Ovary (tissue), 3 donors: Measurements from ENCODE around the gene GDAP2.

ENCODE experiments used
- CTCF ChIP-seq, 3 donors: fragments of 450-650 bp in 2 of 3; fragments of 200-600 bp in 1 of 3; IDR thresholded peaks; one replicate each; pipeline versions ENCODE4 v1.5.1 to v1.8.0; 2016 to 2022; ENCODE audit warnings: antibody characterized with exemption in 3 of 3, mild to moderate bottlenecking in 1 of 3
- POLR2A ChIP-seq: fragments of 450-650 bp; IDR thresholded peaks from one replicate; pipeline ENCODE4 v1.6.1; 2017; ENCODE audit warnings: antibody characterized with exemption, mild to moderate bottlenecking, moderate library complexity
- donor health status: DM: no; HTN: no; CAD: no.

- TF ChIP-seq CTCF (IDR thresholded peaks at IDR 0.05) (no peak), POLR2A (no peak)
Observed at GRCh38 chr1:117886101-117886795, 43.2 kb downstream of the GDAP2 start.
